HEK293 (cell line): Measurements from ENCODE around the gene ZNF565.

ENCODE experiments used
- CTCF ChIA-PET: fragments of 350-600 bp; formaldehyde crosslinking; extraction: SDS; loops from one replicate; lab custom pipeline; 2021; ENCODE audit warnings: antibody characterized with exemption; lab: Yijun Ruan, JAX
- POLR2A ChIA-PET: fragments of 300-600 bp; formaldehyde crosslinking; extraction: SDS; loops from one replicate; lab custom pipeline; 2020; ENCODE audit warnings: antibody characterized with exemption, inconsistent platforms; lab: Yijun Ruan, JAX
- H3K27ac ChIP-seq: fragments of 200-500 bp; sonication (Bioruptor generic); 2 replicates; pipeline ENCODE4 v1.5.1; 2014; ENCODE audit warnings: low read depth, low read length, control low read depth, inconsistent platforms; ENCODE audit errors: extremely low read depth
- H3K36me3 ChIP-seq, 2 experiments: fragments of 200-500 bp in 1 of 2; sonication (Bioruptor generic) in 1 of 2; 1 replicate in 1 of 2; 2 replicates in 1 of 2; pipeline ENCODE4 v1.5.1; 2014 to 2017; ENCODE audit warnings: inconsistent platforms in 2 of 2, low read length in 2 of 2; ENCODE audit not compliant: control insufficient read depth in 2 of 2, insufficient read depth in 1 of 2
- H3K4me1 ChIP-seq: fragments of 200-500 bp; sonication (Bioruptor generic); 2 replicates; pipeline ENCODE4 v1.5.1; 2014; ENCODE audit warnings: mild to moderate bottlenecking, low read length, inconsistent platforms; ENCODE audit not compliant: control insufficient read depth, insufficient read depth
- H3K4me3 ChIP-seq: 2 replicates; pipeline ENCODE4 v1.5.1; 2011; ENCODE audit warnings: low read depth, mild to moderate bottlenecking, control low read depth, low read length, moderate library complexity
- H3K9me3 ChIP-seq: fragments of 200-500 bp; sonication (Bioruptor generic); 2 replicates; pipeline ENCODE4 v1.5.1; 2014; ENCODE audit warnings: low read depth, low read length, inconsistent platforms; ENCODE audit not compliant: control insufficient read depth, insufficient read depth
- KLF8 ChIP-seq: fragments of 450-650 bp; formaldehyde crosslinking; IDR thresholded peaks from 2 replicates; pipeline ENCODE4 v1.5.1; 2016; ENCODE audit warnings: missing biosample characterization, missing genetic modification characterization
- MYNN ChIP-seq: fragments of 450-650 bp; formaldehyde crosslinking; IDR thresholded peaks from 2 replicates; pipeline ENCODE4 v1.5.1; 2016; ENCODE audit warnings: missing biosample characterization, missing genetic modification characterization, borderline replicate concordance
- ZFP41 ChIP-seq: fragments of 450-650 bp; formaldehyde crosslinking; IDR thresholded peaks from 2 replicates; pipeline ENCODE4 v1.5.1; 2016; ENCODE audit warnings: missing biosample characterization, missing genetic modification characterization, borderline replicate concordance
- ZNF133 ChIP-seq: fragments of 450-650 bp; formaldehyde crosslinking; IDR thresholded peaks from 2 replicates; pipeline ENCODE4 v1.5.1; 2016; ENCODE audit warnings: missing biosample characterization, missing genetic modification characterization
- ZNF140 ChIP-seq: fragments of 450-650 bp; formaldehyde crosslinking; IDR thresholded peaks from 2 replicates; pipeline ENCODE4 v1.5.1; 2016; ENCODE audit warnings: missing biosample characterization, missing genetic modification characterization
- ZNF16 ChIP-seq: fragments of 450-650 bp; formaldehyde crosslinking; IDR thresholded peaks from 2 replicates; pipeline ENCODE4 v1.5.1; 2016; ENCODE audit warnings: low read depth, missing biosample characterization, missing genetic modification characterization
- ZNF202 ChIP-seq: fragments of 450-650 bp; formaldehyde crosslinking; IDR thresholded peaks from 2 replicates; pipeline ENCODE4 v1.5.1; 2016; ENCODE audit warnings: missing biosample characterization, missing genetic modification characterization, borderline replicate concordance
- ZNF354C ChIP-seq: fragments of 450-650 bp; formaldehyde crosslinking; IDR thresholded peaks from 2 replicates; pipeline ENCODE4 v1.5.1; 2016; ENCODE audit warnings: missing biosample characterization, missing genetic modification characterization, low read depth, borderline replicate concordance
- ZNF510 ChIP-seq: fragments of 450-650 bp; formaldehyde crosslinking; IDR thresholded peaks from 2 replicates; pipeline ENCODE4 v1.5.1; 2018; ENCODE audit warnings: mild to moderate bottlenecking, missing genetic modification characterization, missing biosample characterization; ENCODE audit not compliant: insufficient replicate concordance
- ZNF610 ChIP-seq: fragments of 450-650 bp; formaldehyde crosslinking; IDR thresholded peaks from 2 replicates; pipeline ENCODE4 v1.5.1; 2016; ENCODE audit warnings: missing biosample characterization, missing genetic modification characterization, borderline replicate concordance
- ZNF629 ChIP-seq: fragments of 450-650 bp; formaldehyde crosslinking; IDR thresholded peaks from 2 replicates; pipeline ENCODE4 v1.5.1; 2017; ENCODE audit warnings: missing biosample characterization, missing genetic modification characterization
- ZNF707 ChIP-seq: fragments of 450-650 bp; formaldehyde crosslinking; IDR thresholded peaks from 2 replicates; pipeline ENCODE4 v1.5.1; 2016; ENCODE audit warnings: missing biosample characterization, missing genetic modification characterization
- TF ChIP-seq, protein P1 (sequence below): fragments of 450-650 bp; formaldehyde crosslinking; IDR thresholded peaks from 2 replicates; pipeline ENCODE4 v1.5.1; 2016; ENCODE audit warnings: missing biosample characterization, missing genetic modification characterization
- TF ChIP-seq, protein P2 (sequence below): fragments of 450-650 bp; formaldehyde crosslinking; conservative IDR thresholded peaks from 2 replicates; pipeline ENCODE4 v1.5.1; 2016; ENCODE audit warnings: low read depth, missing biosample characterization, missing genetic modification characterization

The ZNF565 gene

DNA sequence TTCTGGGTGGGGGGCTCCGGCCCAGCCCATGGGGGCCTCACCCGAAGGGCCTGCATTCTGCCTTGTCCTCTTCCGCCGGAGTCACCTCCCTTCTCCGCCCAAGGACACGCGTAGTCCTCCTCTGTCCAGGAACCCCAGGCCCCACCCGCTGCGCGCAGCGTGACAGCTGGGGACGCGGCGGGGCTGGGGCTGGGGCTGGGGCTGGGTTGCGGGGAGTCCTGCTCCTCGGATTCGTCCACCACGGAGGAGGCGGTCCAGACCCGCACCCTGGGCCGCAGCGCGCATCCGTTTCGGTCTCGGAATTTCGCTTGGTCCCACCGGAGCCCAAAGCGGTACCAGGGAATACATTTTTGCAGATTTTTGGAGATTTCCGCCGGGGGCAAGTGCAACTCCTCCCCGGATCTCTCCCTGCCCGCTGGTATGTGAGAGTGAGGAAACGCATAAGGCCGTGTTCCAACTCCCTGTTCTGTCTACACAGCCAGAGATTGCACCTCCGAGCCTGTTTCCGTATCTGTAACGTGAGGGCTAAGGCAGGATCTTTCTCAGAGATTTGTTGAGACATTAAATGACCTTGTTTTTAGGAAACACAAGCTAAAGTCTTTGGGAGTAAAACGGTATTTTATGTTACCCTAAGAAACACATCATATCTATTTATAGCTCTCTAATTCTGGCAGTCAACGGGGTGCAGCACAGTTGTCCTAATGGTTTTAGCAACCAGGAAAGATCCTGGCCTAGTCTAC lies 61.9 kb downstream of the ZNF565 start, which contains the start of gene COX7A1:
TSS of gene COX7A1 (minus strand) at position 96 of the 740 bp plus-strand sequence. CDS start at position 56, 40 bp downstream.
- TF ChIP-seq ZNF354C (tag by site-specific recombination) (no peak), KLF8 (peak; percentile 20; the same call in 1 of the 2 replicates)
- H3K4me1 ChIP-seq: peaks cover 4% of the 10 kb centered on the region; the same call in 1 of the 2 replicates
- CTCF ChIA-PET: interaction anchor here (0.6 to 2.5 kb wide), 5 partner anchors 14 to 94 kb away, joined by 3 to 16 read pairs (median 4); no protein-coding TSS in a partner anchor
- H3K9me3 ChIP-seq: no peaks in the 10 kb centered on the region
- H3K4me3 ChIP-seq: no peak within 1 kb of the TSS
- POLR2A ChIA-PET: interaction anchor here (0.5 to 2.1 kb wide), 4 partner anchors 10 to 37 kb away, joined by 3 to 10 read pairs (median 6); partner anchors contain the start of genes CAPNS1 and TBCB
- peaks cover 46 to 56% of the 10 kb centered on the region in 2 experiments for H3K36me3 ChIP-seq
- H3K27ac ChIP-seq: no peak within 1 kb of the TSS

- Histone ChIP-seq H3K4me3 (no peak overlapping the region), H3K36me3 (peaks cover 51 to 61% of the 10 kb centered on the region in 2 experiments), H3K9me3 (no peaks in the 10 kb centered on the region), H3K27ac (no peak overlapping the region), H3K4me1 (peaks cover 4% of the 10 kb centered on the region; the same call in 1 of the 2 replicates)
- TF ChIP-seq ZNF510 (tag by site-specific recombination): no peak
- TF ChIP-seq ZNF629 (tag by site-specific recombination): no peak
- TF ChIP-seq MYNN (tag by site-specific recombination): no peak
- TF ChIP-seq ZNF140 (tag by site-specific recombination): no peak
- TF ChIP-seq ZNF610 (tag by site-specific recombination): no peak
- no peak for TF ChIP-seq ZNF133
- TF ChIP-seq, protein P1, sequence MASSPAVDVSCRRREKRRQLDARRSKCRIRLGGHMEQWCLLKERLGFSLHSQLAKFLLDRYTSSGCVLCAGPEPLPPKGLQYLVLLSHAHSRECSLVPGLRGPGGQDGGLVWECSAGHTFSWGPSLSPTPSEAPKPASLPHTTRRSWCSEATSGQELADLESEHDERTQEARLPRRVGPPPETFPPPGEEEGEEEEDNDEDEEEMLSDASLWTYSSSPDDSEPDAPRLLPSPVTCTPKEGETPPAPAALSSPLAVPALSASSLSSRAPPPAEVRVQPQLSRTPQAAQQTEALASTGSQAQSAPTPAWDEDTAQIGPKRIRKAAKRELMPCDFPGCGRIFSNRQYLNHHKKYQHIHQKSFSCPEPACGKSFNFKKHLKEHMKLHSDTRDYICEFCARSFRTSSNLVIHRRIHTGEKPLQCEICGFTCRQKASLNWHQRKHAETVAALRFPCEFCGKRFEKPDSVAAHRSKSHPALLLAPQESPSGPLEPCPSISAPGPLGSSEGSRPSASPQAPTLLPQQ (tag by site-specific recombination): no peak
- no peak for TF ChIP-seq ZNF16 (tag by site-specific recombination)
- TF ChIP-seq, protein P2, sequence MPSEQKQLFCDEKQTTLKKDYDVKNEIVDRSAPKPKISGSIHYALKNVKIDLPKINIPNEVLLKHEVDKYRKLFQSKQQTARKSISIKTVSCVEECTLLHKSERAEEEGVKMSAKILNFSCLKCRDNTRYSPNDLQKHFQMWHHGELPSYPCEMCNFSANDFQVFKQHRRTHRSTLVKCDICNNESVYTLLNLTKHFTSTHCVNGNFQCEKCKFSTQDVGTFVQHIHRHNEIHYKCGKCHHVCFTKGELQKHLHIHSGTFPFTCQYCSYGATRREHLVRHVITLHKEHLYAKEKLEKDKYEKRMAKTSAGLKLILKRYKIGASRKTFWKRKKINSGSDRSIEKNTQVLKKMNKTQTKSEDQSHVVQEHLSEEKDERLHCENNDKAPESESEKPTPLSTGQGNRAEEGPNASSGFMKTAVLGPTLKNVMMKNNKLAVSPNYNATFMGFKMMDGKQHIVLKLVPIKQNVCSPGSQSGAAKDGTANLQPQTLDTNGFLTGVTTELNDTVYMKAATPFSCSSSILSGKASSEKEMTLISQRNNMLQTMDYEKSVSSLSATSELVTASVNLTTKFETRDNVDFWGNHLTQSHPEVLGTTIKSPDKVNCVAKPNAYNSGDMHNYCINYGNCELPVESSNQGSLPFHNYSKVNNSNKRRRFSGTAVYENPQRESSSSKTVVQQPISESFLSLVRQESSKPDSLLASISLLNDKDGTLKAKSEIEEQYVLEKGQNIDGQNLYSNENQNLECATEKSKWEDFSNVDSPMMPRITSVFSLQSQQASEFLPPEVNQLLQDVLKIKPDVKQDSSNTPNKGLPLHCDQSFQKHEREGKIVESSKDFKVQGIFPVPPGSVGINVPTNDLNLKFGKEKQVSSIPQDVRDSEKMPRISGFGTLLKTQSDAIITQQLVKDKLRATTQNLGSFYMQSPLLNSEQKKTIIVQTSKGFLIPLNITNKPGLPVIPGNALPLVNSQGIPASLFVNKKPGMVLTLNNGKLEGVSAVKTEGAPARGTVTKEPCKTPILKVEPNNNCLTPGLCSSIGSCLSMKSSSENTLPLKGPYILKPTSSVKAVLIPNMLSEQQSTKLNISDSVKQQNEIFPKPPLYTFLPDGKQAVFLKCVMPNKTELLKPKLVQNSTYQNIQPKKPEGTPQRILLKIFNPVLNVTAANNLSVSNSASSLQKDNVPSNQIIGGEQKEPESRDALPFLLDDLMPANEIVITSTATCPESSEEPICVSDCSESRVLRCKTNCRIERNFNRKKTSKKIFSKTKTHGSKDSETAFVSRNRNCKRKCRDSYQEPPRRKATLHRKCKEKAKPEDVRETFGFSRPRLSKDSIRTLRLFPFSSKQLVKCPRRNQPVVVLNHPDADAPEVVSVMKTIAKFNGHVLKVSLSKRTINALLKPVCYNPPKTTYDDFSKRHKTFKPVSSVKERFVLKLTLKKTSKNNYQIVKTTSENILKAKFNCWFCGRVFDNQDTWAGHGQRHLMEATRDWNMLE (tag by site-specific recombination): no peak
- TF ChIP-seq ZNF707 (tag by site-specific recombination): no peak
- TF ChIP-seq ZNF202 (tag by site-specific recombination): no peak
- TF ChIP-seq ZFP41 (tag by site-specific recombination): no peak
- POLR2A ChIA-PET: no interaction called here
- CTCF ChIA-PET: no interaction called here
Measured at GRCh38 chr19:36152019-36152351, 62.5 kb downstream of the ZNF565 start.
